HepG2 (cell line): Measurements from ENCODE around the gene VPS9D1. TPM values are rescaled to one million over a fixed set of nuclear protein-coding genes. Genes with fewer than 3 reads are reported as not detected.

Experiments used
- FOSL1 ChIP-seq: sonication (generic); formaldehyde crosslinking; IDR thresholded peaks from 2 replicates; pipeline ENCODE4 v1.9.0; 2021; ENCODE audit warnings: missing genetic modification reagents, borderline replicate concordance
- HOMEZ ChIP-seq: IDR thresholded peaks from 2 replicates; pipeline ENCODE4 v1.6.1; 2016; ENCODE audit warnings: low read depth
- HOXD1 ChIP-seq: sonication (generic); formaldehyde crosslinking; IDR thresholded peaks from 2 replicates; pipeline ENCODE4 v1.5.0; 2020; ENCODE audit warnings: missing genetic modification reagents
- JUNB ChIP-seq: sonication (generic); formaldehyde crosslinking; IDR thresholded peaks from 2 replicates; pipeline ENCODE4 v1.8.0; 2022; ENCODE audit warnings: missing genetic modification reagents, mild to moderate bottlenecking, borderline replicate concordance
- JUND ChIP-seq: sonication (generic); formaldehyde crosslinking; IDR thresholded peaks from 2 replicates; pipeline ENCODE4 v1.8.0; 2022; ENCODE audit warnings: mild to moderate bottlenecking, missing genetic modification reagents
- KAT2B ChIP-seq: fragments of 150-350 bp; IDR thresholded peaks from 2 replicates; pipeline ENCODE4 v1.6.1; 2014; ENCODE audit warnings: low read depth, low read length, borderline replicate concordance
- MLX ChIP-seq: IDR thresholded peaks from 2 replicates; pipeline ENCODE4 v1.6.1; 2016
- MYC ChIP-seq: sonication (generic); formaldehyde crosslinking; IDR thresholded peaks from 2 replicates; pipeline ENCODE4 v1.9.0; 2021; ENCODE audit warnings: missing genetic modification reagents, borderline replicate concordance
- PLRG1 ChIP-seq: fragments of 450-650 bp; conservative IDR thresholded peaks from 2 replicates; pipeline ENCODE4 v1.6.1; 2016
- PLSCR1 ChIP-seq: sonication (generic); formaldehyde crosslinking; IDR thresholded peaks from 2 replicates; pipeline ENCODE4 v1.5.0; 2020; ENCODE audit warnings: missing genetic modification reagents, mild to moderate bottlenecking, borderline replicate concordance
- RBM39 ChIP-seq: fragments of 200-400 bp; formaldehyde crosslinking; IDR thresholded peaks from one replicate; pipeline ENCODE4 v1.6.1; 2018; ENCODE audit warnings: antibody characterized with exemption, mild to moderate bottlenecking, low read depth, low read length; ENCODE audit not compliant: poor library complexity, severe bottlenecking
- REL ChIP-seq: sonication (generic); formaldehyde crosslinking; conservative IDR thresholded peaks from 2 replicates; pipeline ENCODE4 v1.8.0; 2022; ENCODE audit warnings: mild to moderate bottlenecking, missing genetic modification reagents, moderate library complexity
- REXO4 ChIP-seq: sonication (generic); formaldehyde crosslinking; IDR thresholded peaks from 2 replicates; pipeline ENCODE4 v1.8.0; 2022; ENCODE audit warnings: missing genetic modification reagents, mild to moderate bottlenecking, borderline replicate concordance
- STAT6 ChIP-seq: sonication (generic); formaldehyde crosslinking; IDR thresholded peaks from 2 replicates; pipeline ENCODE4 v1.4.0; 2020; ENCODE audit warnings: missing genetic modification reagents, mild to moderate bottlenecking, borderline replicate concordance
- ZFP37 ChIP-seq: sonication (generic); formaldehyde crosslinking; IDR thresholded peaks from 2 replicates; pipeline ENCODE4 v1.4.0; 2020; ENCODE audit warnings: missing genetic modification reagents, borderline replicate concordance
- ZNF24 ChIP-seq: fragments of 450-650 bp; IDR thresholded peaks from 2 replicates; pipeline ENCODE4 v1.6.1; 2017; ENCODE audit warnings: antibody characterized with exemption, mild to moderate bottlenecking
- ZNF30 ChIP-seq: sonication (generic); formaldehyde crosslinking; IDR thresholded peaks from 2 replicates; pipeline ENCODE4 v1.5.0; 2020; ENCODE audit warnings: mild to moderate bottlenecking, missing genetic modification reagents
- ZNF329 ChIP-seq: sonication (generic); formaldehyde crosslinking; IDR thresholded peaks from 2 replicates; pipeline ENCODE4 v1.9.0; 2021; ENCODE audit warnings: low read depth, mild to moderate bottlenecking, missing genetic modification reagents
- ZNF335 ChIP-seq: sonication (generic); formaldehyde crosslinking; IDR thresholded peaks from 2 replicates; pipeline ENCODE4 v1.4.0; 2020; ENCODE audit warnings: missing genetic modification reagents
- ZNF34 ChIP-seq: sonication (generic); formaldehyde crosslinking; IDR thresholded peaks from 2 replicates; pipeline ENCODE4 v1.4.0; 2020; ENCODE audit warnings: mild to moderate bottlenecking, missing genetic modification reagents, borderline replicate concordance
- ZNF354B ChIP-seq: sonication (generic); formaldehyde crosslinking; IDR thresholded peaks from 2 replicates; pipeline ENCODE4 v1.8.0; 2022; ENCODE audit warnings: mild to moderate bottlenecking, missing genetic modification reagents
- ZNF501 ChIP-seq: sonication (generic); formaldehyde crosslinking; IDR thresholded peaks from 2 replicates; pipeline ENCODE4 v1.5.1; 2020; ENCODE audit warnings: mild to moderate bottlenecking, moderate library complexity, missing genetic modification reagents
- ZNF747 ChIP-seq: sonication (generic); formaldehyde crosslinking; IDR thresholded peaks from 2 replicates; pipeline ENCODE4 v1.8.1; 2023; ENCODE audit warnings: missing genetic modification reagents, mild to moderate bottlenecking, borderline replicate concordance
- ZNF761 ChIP-seq: sonication (generic); formaldehyde crosslinking; conservative IDR thresholded peaks from 2 replicates; pipeline ENCODE4 v1.4.0; 2020; ENCODE audit warnings: mild to moderate bottlenecking, missing genetic modification reagents
- polyA plus RNA-seq, 8 experiments: library from polyadenylated mRNA; depleted of rRNA in 3 of 8; stranded (reverse) in 7 of 8; unstranded in 1 of 8; fragments of >200 nt; fragmentation: Illumina TruSeq in 4 of 8; extraction: Trizol in 4 of 8; gene quantifications; 2 replicates each; pipeline versions ENCODE4 v1.2.1 to v1.2.3, GENCODE V29; 2011 to 2016; ENCODE audit warnings: low read depth in 4 of 8, missing spikeins in 1 of 8, mixed read lengths in 1 of 8; ENCODE audit not compliant: insufficient read depth in 1 of 8
- total RNA-seq, 5 experiments: library from RNA; depleted of rRNA; stranded (reverse); fragments of >200 nt; fragmentation: Illumina TruSeq; extraction: Trizol; gene quantifications; 2 replicates each; pipeline ENCODE4 v1.2.3, GENCODE V29; 2016; ENCODE audit warnings: low read depth in 1 of 5

Gene VPS9D1
- total and polyA plus RNA-seq, 2 of the 13 experiments (the other 11 are each of a cell fraction or from before 2014, with no cell fraction given): 10.1 to 13.2 TPM

GRCh38 chr16:89687092-89687940 is 33.4 kb downstream of the VPS9D1 start (continued):
- TF ChIP-seq MLX (CRISPR knock-in tag) (peak; percentile 99), PLRG1 (no peak), FOSL1 (CRISPR knock-in tag) (peak; percentile 56; the same call in 1 of the 2 replicates), JUNB (CRISPR knock-in tag) (no peak), REXO4 (CRISPR knock-in tag) (peak; percentile 96), ZNF34 (0 out of 2 replicates have a peak, but pooled peaks have one; percentile 41), REL (CRISPR knock-in tag) (peak; percentile 96), PLSCR1 (CRISPR knock-in tag) (peak; percentile 70; the same call in 1 of the 2 replicates), HOMEZ (peak; percentile 93), ZNF761 (CRISPR knock-in tag) (peak; percentile 98), ZNF747 (CRISPR knock-in tag) (peak; percentile 99), ZNF335 (CRISPR knock-in tag) (peak; percentile 93), MYC (CRISPR knock-in tag) (peak; percentile 99), ZNF30 (CRISPR knock-in tag) (no peak), ZNF329 (CRISPR knock-in tag) (peak; percentile 93), RBM39 (peak; percentile 18), ZNF24 (no peak), ZNF501 (CRISPR knock-in tag) (peak; percentile 99), STAT6 (CRISPR knock-in tag) (peak; percentile 97), KAT2B (no peak), ZNF354B (CRISPR knock-in tag) (peak; percentile 99), HOXD1 (CRISPR knock-in tag) (peak; percentile 97), JUND (CRISPR knock-in tag) (peak; percentile 74), ZFP37 (CRISPR knock-in tag) (peak; percentile 99)
